Calu3 (cell line): ENCODE measurements around the gene SCYGR5. TPM values are rescaled to one million over a fixed set of nuclear protein-coding genes. Genes with fewer than 3 reads are reported as not detected.
A peak's percentile ranks its signal among the peaks of the same experiment; 100 is the strongest.

Source experiments
- BruUV-seq: library from RNA; stranded (reverse); fragments of 400-500 nt; replicated peaks from 2 replicates; lab custom pipeline; 2021; lab: Mats Ljungman, UMichigan
- CTCF ChIA-PET: fragments of 300-600 bp; sonication (Branson Sonifier 250); formaldehyde crosslinking; loops from one replicate; lab custom pipeline; 2022; ENCODE audit warnings: antibody characterized with exemption; lab: Charles Lee
- DNase-seq: peaks from one replicate; pipeline ENCODE4 v3.0.0; 2022
- H3K27ac Mint-ChIP-seq: one replicate; pipeline ENCODE4 v1.8.0; 2022; ENCODE audit warnings: mixed read lengths; ENCODE audit not compliant: unreplicated experiment
- H3K27me3 Mint-ChIP-seq: one replicate; pipeline ENCODE4 v1.8.0; 2022; ENCODE audit warnings: mixed read lengths; ENCODE audit not compliant: unreplicated experiment
- H3K36me3 Mint-ChIP-seq: one replicate; pipeline ENCODE4 v1.8.0; 2022; ENCODE audit warnings: mild to moderate bottlenecking, moderate library complexity, mixed read lengths; ENCODE audit not compliant: insufficient read depth, unreplicated experiment
- H3K4me1 Mint-ChIP-seq: one replicate; pipeline ENCODE4 v1.8.0; 2022; ENCODE audit warnings: mild to moderate bottlenecking, low read depth, mixed read lengths; ENCODE audit not compliant: unreplicated experiment
- H3K4me3 Mint-ChIP-seq: one replicate; pipeline ENCODE4 v1.8.0; 2022; ENCODE audit warnings: mild to moderate bottlenecking, low read depth, moderate library complexity, mixed read lengths; ENCODE audit not compliant: unreplicated experiment
- H3K9me3 Mint-ChIP-seq: one replicate; pipeline ENCODE4 v1.8.0; 2022; ENCODE audit warnings: low read depth, mixed read lengths; ENCODE audit not compliant: unreplicated experiment
- intact Hi-C: fragments of 100-400 bp; cut with micrococcal nuclease; formaldehyde crosslinking; loops from one replicate; pipeline ENCODE4 v1.10.0; 2022; ENCODE audit not compliant: unreplicated experiment
- total RNA-seq: library from RNA; stranded (reverse); gene quantifications from 2 replicates; pipeline ENCODE4 v1.2.3, GENCODE V29; 2022
- TF ChIP-seq, protein P1 (sequence below): fragments of 200-600 bp; IDR thresholded peaks from one replicate; pipeline ENCODE4 v1.8.0; 2022; ENCODE audit warnings: antibody characterized with exemption; ENCODE audit not compliant: unreplicated experiment

SCYGR5 gene
- total RNA-seq, 1 experiment from 2014 or later, result not detected

DNA sequence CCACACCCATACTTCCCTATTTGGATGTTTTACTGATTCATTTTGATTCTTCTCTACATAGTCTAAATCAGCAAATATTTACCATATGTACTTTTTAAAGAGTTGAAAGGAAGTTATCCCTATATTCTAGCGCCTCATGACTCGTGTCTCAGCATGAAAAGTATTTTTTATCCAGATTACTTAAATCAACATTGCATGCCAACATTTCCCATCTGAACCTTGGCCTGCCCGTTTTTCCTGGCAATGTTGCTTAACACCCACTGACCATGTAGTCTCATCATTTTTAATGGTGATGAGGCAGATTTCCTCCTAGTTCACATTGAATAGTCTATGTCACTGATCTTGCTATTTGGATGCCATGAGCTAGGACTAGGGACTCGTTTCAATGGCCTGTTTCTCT, 13.2 kb upstream of the SCYGR5 start:
- DNase-seq, result no peak
- intact Hi-C loops, result no loop called here
- TF ChIP-seq, protein P1, sequence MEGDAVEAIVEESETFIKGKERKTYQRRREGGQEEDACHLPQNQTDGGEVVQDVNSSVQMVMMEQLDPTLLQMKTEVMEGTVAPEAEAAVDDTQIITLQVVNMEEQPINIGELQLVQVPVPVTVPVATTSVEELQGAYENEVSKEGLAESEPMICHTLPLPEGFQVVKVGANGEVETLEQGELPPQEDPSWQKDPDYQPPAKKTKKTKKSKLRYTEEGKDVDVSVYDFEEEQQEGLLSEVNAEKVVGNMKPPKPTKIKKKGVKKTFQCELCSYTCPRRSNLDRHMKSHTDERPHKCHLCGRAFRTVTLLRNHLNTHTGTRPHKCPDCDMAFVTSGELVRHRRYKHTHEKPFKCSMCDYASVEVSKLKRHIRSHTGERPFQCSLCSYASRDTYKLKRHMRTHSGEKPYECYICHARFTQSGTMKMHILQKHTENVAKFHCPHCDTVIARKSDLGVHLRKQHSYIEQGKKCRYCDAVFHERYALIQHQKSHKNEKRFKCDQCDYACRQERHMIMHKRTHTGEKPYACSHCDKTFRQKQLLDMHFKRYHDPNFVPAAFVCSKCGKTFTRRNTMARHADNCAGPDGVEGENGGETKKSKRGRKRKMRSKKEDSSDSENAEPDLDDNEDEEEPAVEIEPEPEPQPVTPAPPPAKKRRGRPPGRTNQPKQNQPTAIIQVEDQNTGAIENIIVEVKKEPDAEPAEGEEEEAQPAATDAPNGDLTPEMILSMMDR, result no peak
- CTCF ChIA-PET, result interaction anchor here (0.5 kb wide), 2 partner anchors 67 to 117 kb away, joined by 3 to 6 read pairs; no protein-coding TSS in a partner anchor
- H3K27ac Mint-ChIP-seq, result peak overlapping the region; percentile 18
- H3K4me1 Mint-ChIP-seq, result peaks cover 25% of the 10 kb centered on the region
- no TSS peak for BruUV-seq
- no peaks in the 10 kb centered on the region for H3K36me3 Mint-ChIP-seq
- no peaks in the 10 kb centered on the region for H3K27me3 Mint-ChIP-seq
- no peaks in the 10 kb centered on the region for H3K9me3 Mint-ChIP-seq
- H3K4me3 Mint-ChIP-seq, result no peak overlapping the region

DNA sequence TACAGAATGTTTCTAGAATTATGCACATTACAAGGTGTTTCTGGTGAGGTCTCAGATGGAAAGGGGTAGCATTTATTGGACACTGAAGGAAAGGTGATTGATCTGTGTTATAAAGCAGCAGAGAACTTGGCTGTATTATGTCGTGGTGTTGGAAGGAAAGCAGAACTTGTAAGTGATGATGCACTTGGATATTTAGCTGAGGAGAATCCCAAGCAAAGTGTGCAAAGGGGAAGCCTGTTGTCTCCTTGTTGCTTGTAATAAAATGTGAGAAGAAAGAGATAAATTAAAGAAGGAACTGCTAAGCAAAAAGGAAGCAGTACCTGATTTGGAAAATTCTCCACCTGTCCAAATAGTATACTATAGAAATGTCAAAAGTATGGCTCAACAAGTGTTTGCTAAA, 12.2 kb upstream of the SCYGR5 start:
- CTCF ChIA-PET, result no interaction called here
- TF ChIP-seq, protein P1, result no peak
- H3K27me3 Mint-ChIP-seq, result no peaks in the 10 kb centered on the region
- no peaks in the 10 kb centered on the region for H3K36me3 Mint-ChIP-seq
- DNase-seq, result no peak
- intact Hi-C loops, result no loop called here
- no TSS peak for BruUV-seq
- H3K9me3 Mint-ChIP-seq, result no peaks in the 10 kb centered on the region
- peaks cover 25% of the 10 kb centered on the region for H3K4me1 Mint-ChIP-seq
- no peak overlapping the region for H3K4me3 Mint-ChIP-seq
- H3K27ac Mint-ChIP-seq, result no peak overlapping the region

DNA sequence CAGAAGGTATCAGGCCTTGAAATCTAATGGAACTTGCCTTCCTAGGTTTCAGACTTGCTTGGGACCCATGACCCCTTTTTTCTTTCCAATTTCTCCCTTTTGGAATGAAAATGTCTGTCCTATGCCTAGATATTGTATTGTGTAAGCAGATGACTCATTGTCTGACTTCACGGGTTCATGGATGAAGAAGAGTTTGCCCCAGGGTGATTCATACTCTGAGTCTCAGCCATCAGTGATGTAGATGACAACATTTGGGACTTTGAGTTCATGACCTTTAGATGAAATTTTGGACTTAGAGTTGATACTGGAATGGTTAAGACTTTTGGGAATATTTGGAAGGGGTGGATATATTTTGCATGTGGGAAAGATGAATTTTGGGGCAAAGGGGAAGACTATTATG, 11.2 kb upstream of the SCYGR5 start:
- peak; percentile 9 for DNase-seq
- no peak overlapping the region for H3K4me3 Mint-ChIP-seq
- no peaks in the 10 kb centered on the region for H3K36me3 Mint-ChIP-seq
- intact Hi-C loops, result loop anchor here (5.0 kb wide), 1 partner anchor 62 kb away; the partner anchor contains the start of gene SLC19A3
- no peaks in the 10 kb centered on the region for H3K9me3 Mint-ChIP-seq
- peak overlapping the region; percentile 14 for H3K27ac Mint-ChIP-seq
- peaks cover 25% of the 10 kb centered on the region for H3K4me1 Mint-ChIP-seq
- TF ChIP-seq, protein P1, result no peak
- BruUV-seq, result no TSS peak
- no peaks in the 10 kb centered on the region for H3K27me3 Mint-ChIP-seq
- CTCF ChIA-PET, result no interaction called here

DNA sequence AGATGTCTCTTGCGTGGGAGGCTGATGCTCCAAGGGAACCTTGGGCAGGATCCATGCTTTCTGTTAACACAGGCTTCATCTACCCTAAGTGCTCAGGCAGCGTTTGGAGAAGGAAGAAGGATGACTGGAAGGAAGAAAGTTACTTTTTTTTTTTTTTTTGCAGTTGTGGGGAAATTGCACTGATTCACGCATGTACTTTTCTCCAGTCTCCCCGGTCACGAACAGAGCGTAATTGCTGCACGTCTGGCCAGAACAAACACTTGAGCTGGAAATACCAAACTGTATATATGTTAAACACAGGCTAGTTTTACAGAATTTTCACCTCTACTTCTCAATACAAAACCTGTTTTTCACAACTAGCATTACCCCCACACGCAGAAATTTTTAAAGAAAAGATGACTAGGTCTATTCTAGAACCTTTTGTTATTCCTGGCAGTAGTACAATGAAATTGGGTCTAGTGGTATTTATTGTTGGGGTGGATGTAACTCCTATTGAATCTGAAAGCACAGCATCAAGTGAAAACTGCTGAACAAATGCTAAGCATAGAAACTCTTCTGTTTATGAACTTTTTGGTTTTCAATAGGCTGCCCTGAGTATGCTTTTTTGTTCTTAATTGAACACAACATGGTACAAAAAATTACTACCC, 9.3 kb upstream of the SCYGR5 start:
- TF ChIP-seq, protein P1, result no peak
- no peaks in the 10 kb centered on the region for H3K36me3 Mint-ChIP-seq
- H3K27ac Mint-ChIP-seq, result no peak overlapping the region
- no peaks in the 10 kb centered on the region for H3K9me3 Mint-ChIP-seq
- intact Hi-C loops, result loop anchor here (5.0 kb wide), 1 partner anchor 60 kb away; the partner anchor contains the start of gene SLC19A3
- DNase-seq, result no peak
- no peaks in the 10 kb centered on the region for H3K27me3 Mint-ChIP-seq
- no TSS peak for BruUV-seq
- peaks cover 25% of the 10 kb centered on the region for H3K4me1 Mint-ChIP-seq
- CTCF ChIA-PET, result interaction anchor here (0.7 to 2.6 kb wide), 12 partner anchors 9 to 214 kb away, joined by 3 to 64 read pairs (median 5); partner anchors contain the start of genes DAW1 and SLC19A3
- H3K4me3 Mint-ChIP-seq, result no peak overlapping the region
